ENCODE measurements around the gene GAS6. TPM values are rescaled to one million over a fixed set of nuclear protein-coding genes. Genes with fewer than 3 reads are reported as not detected.

Gene GAS6
- polyA plus RNA-seq, 1 donor from 2014 or later, result 52.4 TPM

GRCh38 chr13:113820813-113821651 lies 42.8 kb downstream of the GAS6 start:
- H2AFZ ChIP-seq (ENCODE audit: low read depth, low read length), result no peak overlapping the region
- TF ChIP-seq SMC3 (conservative IDR thresholded peaks at IDR 0.05; ENCODE audit: poor library complexity) (no peak), RAD21 (conservative IDR thresholded peaks at IDR 0.05) (no peak), CTCF (IDR thresholded peaks at IDR 0.05; ENCODE audit: poor library complexity, severe bottlenecking) (no peak), MXI1 (conservative IDR thresholded peaks at IDR 0.05; ENCODE audit: poor library complexity, severe bottlenecking) (no peak), POLR2AphosphoS5 (IDR thresholded peaks at IDR 0.05) (no peak), EZH2 (IDR thresholded peaks at IDR 0.05; ENCODE audit: borderline replicate concordance, insufficient read depth, low read length, poor library complexity, severe bottlenecking) (no peak), EP300 (conservative IDR thresholded peaks at IDR 0.05; ENCODE audit: poor library complexity, severe bottlenecking) (no peak), REST (IDR thresholded peaks at IDR 0.05; ENCODE audit: borderline replicate concordance) (no peak), TAF1 (IDR thresholded peaks at IDR 0.05; ENCODE audit: low read depth) (no peak)
- no peaks in the 10 kb centered on the region for H3F3A ChIP-seq (ENCODE audit: insufficient read depth, low read length, poor library complexity, severe bottlenecking)
- no peak overlapping the region for H3K4me3 ChIP-seq (ENCODE audit: low read length)
- H4K20me1 ChIP-seq (ENCODE audit: insufficient read depth), result no peaks in the 10 kb centered on the region
- no peaks in the 10 kb centered on the region for H3K9me3 ChIP-seq (ENCODE audit: low read length)
- H3K27me3 ChIP-seq (ENCODE audit: insufficient read depth, low read depth, low read length), result no peaks in the 10 kb centered on the region
- H3K4me2 ChIP-seq (ENCODE audit: low read length), result no peak overlapping the region
- no peaks in the 10 kb centered on the region for H3K79me2 ChIP-seq (replicated peaks; ENCODE audit: insufficient read depth, low read length)
- no peaks in the 10 kb centered on the region for H3K36me3 ChIP-seq (ENCODE audit: insufficient read depth, low read length)
- H3K9ac ChIP-seq (ENCODE audit: low read length), result no peak overlapping the region
- no peak overlapping the region for H3K27ac ChIP-seq (ENCODE audit: low read length)
- no peaks in the 10 kb centered on the region for H3K9me2 ChIP-seq (ENCODE audit: insufficient read depth, low read length)

- Histone ChIP-seq H3F3A (ENCODE audit: insufficient read depth, low read length, poor library complexity, severe bottlenecking) (no peaks in the 10 kb centered on the region), H3K9ac (ENCODE audit: low read length) (no peak overlapping the region), H2AFZ (ENCODE audit: low read depth, low read length) (no peak overlapping the region), H3K4me2 (ENCODE audit: low read length) (no peak overlapping the region), H3K27me3 (ENCODE audit: insufficient read depth, low read depth, low read length) (no peaks in the 10 kb centered on the region), H3K9me3 (ENCODE audit: low read length) (no peaks in the 10 kb centered on the region), H3K27ac (ENCODE audit: low read length) (no peak overlapping the region), H3K79me2 (replicated peaks; ENCODE audit: insufficient read depth, low read length) (no peaks in the 10 kb centered on the region), H3K9me2 (ENCODE audit: insufficient read depth, low read length) (no peaks in the 10 kb centered on the region), H4K20me1 (ENCODE audit: insufficient read depth) (no peaks in the 10 kb centered on the region), H3K36me3 (ENCODE audit: insufficient read depth, low read length) (no peaks in the 10 kb centered on the region), H3K4me3 (ENCODE audit: low read length) (no peak overlapping the region)
- TF ChIP-seq RAD21 (conservative IDR thresholded peaks at IDR 0.05), result no peak
Observed at GRCh38 chr13:113819731-113820715, 43.9 kb downstream of the GAS6 start.
